ENCODE measurements around the gene ZNF20. TPM values are rescaled to one million over a fixed set of nuclear protein-coding genes. Genes with fewer than 3 reads are reported as not detected.
"Not testable (repeated sequence)": the region's sequence is repeated elsewhere in the genome, so short reads cannot be mapped to it uniquely, and the experiment has no call there.

Gene ZNF20
- total RNA-seq, 2 donors from 2014 or later, result 3.8 to 6.2 TPM

- DNase-seq (no peak), ATAC-seq (peak; percentile 40)
- intact Hi-C loops (cut with DNase I, micrococcal nuclease), result no loop called here
These were observed 13.4 kb downstream of the ZNF20 start for GRCh38 chr19:12126707-12127106.

- intact Hi-C loops (cut with DNase I, micrococcal nuclease), result no loop called here
- ATAC-seq, result no peak
- DNase-seq, result no peak
These were observed 22.8 kb downstream of the ZNF20 start for GRCh38 chr19:12117201-12117970.

GRCh38 chr19:12113121-12113520, 27.0 kb downstream of the ZNF20 start:
- ATAC-seq (no peak), DNase-seq (no peak)
- intact Hi-C loops (cut with DNase I, micrococcal nuclease), result no loop called here

GRCh38 chr19:12112701-12113100, 27.4 kb downstream of the ZNF20 start:
- DNase-seq, result no peak
- intact Hi-C loops (cut with DNase I, micrococcal nuclease), result no loop called here
- ATAC-seq, result no peak

- ATAC-seq (no peak), DNase-seq (no peak)
- intact Hi-C loops (cut with DNase I, micrococcal nuclease), result no loop called here
These were observed 28.1 kb downstream of the ZNF20 start for GRCh38 chr19:12111943-12112637.

GRCh38 chr19:12111176-12111575, 29.0 kb downstream of the ZNF20 start:
- ATAC-seq, result no peak
- intact Hi-C loops (cut with DNase I, micrococcal nuclease), result no loop called here
- no peak for DNase-seq

- DNase-seq; intact Hi-C loops (cut with DNase I, micrococcal nuclease); ATAC-seq: not testable (repeated sequence)
These were observed 36.2 kb downstream of the ZNF20 start for GRCh38 chr19:12103909-12104308.

- intact Hi-C loops (cut with DNase I, micrococcal nuclease), result no loop called here
- no peak for DNase-seq
- no peak for ATAC-seq
These were observed 42.1 kb downstream of the ZNF20 start for GRCh38 chr19:12098040-12098439.

- ATAC-seq (no peak), DNase-seq (no peak)
- intact Hi-C loops (cut with DNase I, micrococcal nuclease), result no loop called here
These were observed 44.9 kb downstream of the ZNF20 start for GRCh38 chr19:12095111-12095790.

- intact Hi-C loops (cut with DNase I, micrococcal nuclease), result no loop called here
These were observed 46.4 kb downstream of the ZNF20 start for GRCh38 chr19:12093777-12094176.

GRCh38 chr19:12092956-12093355, 47.2 kb downstream of the ZNF20 start:
- no peak for DNase-seq
- intact Hi-C loops (cut with DNase I, micrococcal nuclease), result no loop called here

More at GRCh38 chr19:12093777-12094176, 46.4 kb downstream of the ZNF20 start:
- no peak for ATAC-seq
- no peak for DNase-seq

GRCh38 chr19:12092065-12092867, 47.9 kb downstream of the ZNF20 start:
- ATAC-seq (peak; percentile 97), DNase-seq (peak; percentile 78 to 83)
- intact Hi-C loops (cut with DNase I, micrococcal nuclease), result no loop called here

More at GRCh38 chr19:12092956-12093355, 47.2 kb downstream of the ZNF20 start:
- no peak for ATAC-seq

- DNase-seq, result peak; percentile 30 to 59
- intact Hi-C loops (cut with DNase I, micrococcal nuclease), result no loop called here
- peak; percentile 46 for ATAC-seq
These were observed 49.3 kb downstream of the ZNF20 start for GRCh38 chr19:12090807-12091206.

- no peak for ATAC-seq
- intact Hi-C loops (cut with DNase I, micrococcal nuclease), result no loop called here
- no peak for DNase-seq
These were observed 54.9 kb downstream of the ZNF20 start for GRCh38 chr19:12085074-12085818.

- intact Hi-C loops (cut with DNase I, micrococcal nuclease); DNase-seq; ATAC-seq: not testable (repeated sequence)
These were observed 56.8 kb downstream of the ZNF20 start for GRCh38 chr19:12083336-12083735.
